Endothelial cell of umbilical vein (primary cell): ENCODE data around the gene NEAT1. TPM values are rescaled to one million over a fixed set of nuclear protein-coding genes. Genes with fewer than 3 reads are reported as not detected.

ENCODE experiments used
- BruUV-seq: library from RNA; stranded (reverse); fragments of 400-500 nt; replicated peaks from 2 replicates; lab custom pipeline; 2021; lab: Mats Ljungman, UMichigan
- CTCF ChIA-PET: fragments of 300-600, 350-600 bp; sonication (Branson Sonifier 250); formaldehyde crosslinking; loops from one replicate; lab custom pipeline; 2021; ENCODE audit warnings: antibody characterized with exemption, inconsistent platforms; lab: Charles Lee
- POLR2A ChIA-PET: fragments of 300-600, 350-600 bp; sonication (Branson Sonifier 250); formaldehyde crosslinking; loops from one replicate; lab custom pipeline; 2021; ENCODE audit warnings: antibody characterized with exemption, inconsistent platforms; lab: Charles Lee
- DNase-seq: peaks from one replicate; pipeline ENCODE4 v3.0.0-alpha.2; 2011; ENCODE audit warnings: low read depth, low spot score
- FAIRE-seq: peaks from 2 replicates; lab custom pipeline; 2011; peaks lifted over from hg19 to GRCh38; lab: Jason Lieb, UNC
- H2AFZ ChIP-seq: 2 replicates; pipeline ENCODE4 v1.6.0; 2012; ENCODE audit warnings: low read depth, low read length, control low read depth, inconsistent platforms
- H3K27ac ChIP-seq: 2 replicates; pipeline ENCODE4 v1.5.1; 2011; ENCODE audit warnings: low read depth, mild to moderate bottlenecking, control low read depth, low read length, moderate library complexity; ENCODE audit not compliant: insufficient read depth
- H3K27me3 ChIP-seq, 2 experiments: 2 replicates each; pipeline versions ENCODE4 v1.6.0 to v1.6.1; 2011; ENCODE audit warnings: low read length in 2 of 2, mixed read lengths in 1 of 2; ENCODE audit not compliant: control insufficient read depth in 2 of 2, insufficient read depth in 2 of 2
- H3K36me3 ChIP-seq, 2 experiments: 2 replicates in 1 of 2; 3 replicates in 1 of 2; pipeline ENCODE4 v1.5.1; 2011; ENCODE audit warnings: low read length in 2 of 2, mild to moderate bottlenecking in 1 of 2, moderate library complexity in 1 of 2; ENCODE audit not compliant: control insufficient read depth in 2 of 2, insufficient read depth in 2 of 2; ENCODE audit errors: extremely low read depth in 1 of 2
- H3K4me1 ChIP-seq: 3 replicates; pipeline ENCODE4 v1.5.1; 2011; ENCODE audit warnings: mild to moderate bottlenecking, low read length; ENCODE audit not compliant: control insufficient read depth, insufficient read depth; ENCODE audit errors: extremely low read depth
- H3K4me2 ChIP-seq: 2 replicates; pipeline ENCODE4 v1.6.1; 2011; ENCODE audit warnings: low read length, control low read depth, mixed read lengths; ENCODE audit not compliant: insufficient read depth
- H3K4me3 ChIP-seq, 3 experiments: fragments of 200-600 bp in 1 of 3; sonication (generic), shearing (Covaris generic) in 1 of 3; replicated peaks in 1 of 3; 2 replicates each; pipeline ENCODE4 v1.5.1; 2011 to 2016; ENCODE audit warnings: control low read depth in 3 of 3, low read length in 3 of 3, mild to moderate bottlenecking in 2 of 3, inconsistent platforms in 1 of 3, low read depth in 1 of 3, moderate library complexity in 1 of 3; ENCODE audit not compliant: insufficient read depth in 1 of 3
- H3K79me2 ChIP-seq: 2 replicates; pipeline ENCODE4 v1.6.0; 2012; ENCODE audit warnings: low read length, inconsistent platforms; ENCODE audit not compliant: control insufficient read depth, insufficient read depth
- H3K9ac ChIP-seq: replicated peaks from 2 replicates; pipeline ENCODE3; 2011; ENCODE audit warnings: low read length, control low read depth; ENCODE audit not compliant: insufficient read depth; ENCODE audit errors: extremely low read depth
- H3K9me1 ChIP-seq: replicated peaks from 3 replicates; pipeline ENCODE4 v1.6.0; 2011; ENCODE audit warnings: mild to moderate bottlenecking, low read length; ENCODE audit not compliant: control insufficient read depth, insufficient read depth; ENCODE audit errors: extremely low read depth
- H3K9me3 ChIP-seq: replicated peaks from 2 replicates; pipeline ENCODE4 v1.5.1; 2012; ENCODE audit warnings: low read length, inconsistent platforms; ENCODE audit not compliant: control insufficient read depth, insufficient read depth
- H4K20me1 ChIP-seq: replicated peaks from 2 replicates; pipeline ENCODE3; 2011; ENCODE audit warnings: mild to moderate bottlenecking, low read length; ENCODE audit not compliant: control insufficient read depth, insufficient read depth; ENCODE audit errors: extremely low read depth
- EZH2 ChIP-seq: IDR thresholded peaks from 2 replicates; pipeline ENCODE4 v1.6.1; 2012; ENCODE audit warnings: borderline replicate concordance, low read depth, mild to moderate bottlenecking, moderate library complexity, low read length, inconsistent platforms; ENCODE audit not compliant: severe bottlenecking
- FOS ChIP-seq: IDR thresholded peaks from 2 replicates; pipeline ENCODE4 v1.6.1; 2011; ENCODE audit warnings: mild to moderate bottlenecking, low read length, moderate library complexity, borderline replicate concordance; ENCODE audit not compliant: insufficient read depth
- GATA2 ChIP-seq: IDR thresholded peaks from 2 replicates; pipeline ENCODE4 v1.7.0; 2011; ENCODE audit warnings: low read depth, mild to moderate bottlenecking, moderate library complexity, mixed read lengths, low read length; ENCODE audit not compliant: insufficient read length, insufficient read depth
- JUN ChIP-seq: IDR thresholded peaks from 2 replicates; pipeline ENCODE4 v1.6.1; 2011; ENCODE audit warnings: borderline replicate concordance, low read depth; ENCODE audit not compliant: insufficient read length, insufficient read depth
- MYC ChIP-seq: IDR thresholded peaks from one replicate; pipeline ENCODE4 v1.6.1; 2011; ENCODE audit warnings: mild to moderate bottlenecking, low read depth, low read length
- POLR2A ChIP-seq: IDR thresholded peaks from 2 replicates; pipeline ENCODE4 v1.6.1; 2012; ENCODE audit warnings: low read depth, mild to moderate bottlenecking, control low read depth, low read length
- POLR2AphosphoS5 ChIP-seq: IDR thresholded peaks from 2 replicates; pipeline ENCODE4 v1.6.1; 2012; ENCODE audit warnings: low read depth, mild to moderate bottlenecking, control low read depth, low read length, moderate library complexity; ENCODE audit not compliant: insufficient read depth
- dilution Hi-C: fragments of 300-500 bp; cut with MboI; formaldehyde crosslinking; loops from one replicate; pipeline ENCODE4 v1.15.0; 2019; ENCODE audit warnings: low sequenced_read_pairs; ENCODE audit not compliant: extremely low pct_ligation_motif_present
- intact Hi-C: fragments of 100-400 bp; cut with micrococcal nuclease; formaldehyde crosslinking; loops from one replicate; pipeline ENCODE4 v1.10.0; 2022
- polyA plus RNA-seq, 4 experiments: library from polyadenylated mRNA; depleted of rRNA in 3 of 4; stranded (reverse) in 3 of 4; unstranded in 1 of 4; fragments of >200 nt; gene quantifications; 2 replicates each; pipeline versions ENCODE4 v1.2.1 to v1.2.3, GENCODE V29; 2011 to 2012; ENCODE audit warnings: missing spikeins in 1 of 4
- total RNA-seq: library from RNA; stranded (reverse); gene quantifications from 2 replicates; pipeline ENCODE4 v1.2.3, GENCODE V29; 2021
- TF ChIP-seq, protein P1 (sequence below), 2 donors: IDR thresholded peaks; 1 replicate in 1 of 2; 2 replicates in 1 of 2; pipeline ENCODE4 v1.5.1; 2011; ENCODE audit warnings: low read length in 2 of 2, mild to moderate bottlenecking in 2 of 2, moderate library complexity in 2 of 2, control low read depth in 1 of 2, inconsistent platforms in 1 of 2, low read depth in 1 of 2; ENCODE audit not compliant: insufficient read depth in 1 of 2; ENCODE audit errors: extremely low read depth in 1 of 2

NEAT1 gene
- total and polyA plus RNA-seq, 2 donors (not counting 3 experiments of a cell fraction or from before 2014, with no cell fraction given) = 34.4 to 957 TPM

GRCh38 chr11:65410936-65411680 lies 11.5 kb upstream of the NEAT1 start:
- H4K20me1 ChIP-seq = no peaks in the 10 kb centered on the region
- no peak overlapping the region for H3K9ac ChIP-seq
- H3K9me1 ChIP-seq = no peaks in the 10 kb centered on the region
- H2AFZ ChIP-seq = no peak overlapping the region
- H3K27me3 ChIP-seq = no peaks in the 10 kb centered on the region
- CTCF ChIA-PET = interaction anchor here (1.0 kb wide), 1 partner anchor 100 kb away, joined by 4 read pairs; no protein-coding TSS in a partner anchor
- DNase-seq (no peak), FAIRE-seq (no peak)
- H3K4me1 ChIP-seq = peaks cover 2% of the 10 kb centered on the region
- POLR2A ChIA-PET = no interaction called here
- H3K79me2 ChIP-seq = no peaks in the 10 kb centered on the region
- peaks cover 6 to 31% of the 10 kb centered on the region in 2 experiments for H3K36me3 ChIP-seq
- H3K27ac ChIP-seq = no peak overlapping the region
- TF ChIP-seq POLR2AphosphoS5 = no peak
- TF ChIP-seq MYC = no peak
- TF ChIP-seq JUN = no peak
- no peak for TF ChIP-seq POLR2A
- no peak for TF ChIP-seq GATA2
- TF ChIP-seq, protein P1, sequence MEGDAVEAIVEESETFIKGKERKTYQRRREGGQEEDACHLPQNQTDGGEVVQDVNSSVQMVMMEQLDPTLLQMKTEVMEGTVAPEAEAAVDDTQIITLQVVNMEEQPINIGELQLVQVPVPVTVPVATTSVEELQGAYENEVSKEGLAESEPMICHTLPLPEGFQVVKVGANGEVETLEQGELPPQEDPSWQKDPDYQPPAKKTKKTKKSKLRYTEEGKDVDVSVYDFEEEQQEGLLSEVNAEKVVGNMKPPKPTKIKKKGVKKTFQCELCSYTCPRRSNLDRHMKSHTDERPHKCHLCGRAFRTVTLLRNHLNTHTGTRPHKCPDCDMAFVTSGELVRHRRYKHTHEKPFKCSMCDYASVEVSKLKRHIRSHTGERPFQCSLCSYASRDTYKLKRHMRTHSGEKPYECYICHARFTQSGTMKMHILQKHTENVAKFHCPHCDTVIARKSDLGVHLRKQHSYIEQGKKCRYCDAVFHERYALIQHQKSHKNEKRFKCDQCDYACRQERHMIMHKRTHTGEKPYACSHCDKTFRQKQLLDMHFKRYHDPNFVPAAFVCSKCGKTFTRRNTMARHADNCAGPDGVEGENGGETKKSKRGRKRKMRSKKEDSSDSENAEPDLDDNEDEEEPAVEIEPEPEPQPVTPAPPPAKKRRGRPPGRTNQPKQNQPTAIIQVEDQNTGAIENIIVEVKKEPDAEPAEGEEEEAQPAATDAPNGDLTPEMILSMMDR (IDR thresholded peaks at IDR 0.05; ENCODE audit: extremely low read depth in 1 of 2, insufficient read depth in 1 of 2, low read depth in 1 of 2, low read length in 2 of 2) = no peak
- no peak for TF ChIP-seq FOS
- no peak for TF ChIP-seq EZH2
- dilution Hi-C loops = no loop called here
- H3K4me3 ChIP-seq = no peak overlapping the region
- BruUV-seq = no TSS peak
- H3K9me3 ChIP-seq = no peaks in the 10 kb centered on the region
- H3K4me2 ChIP-seq = no peak overlapping the region
- intact Hi-C loops = loop anchor here (10.0 kb wide), 1 partner anchor 46 kb away; no protein-coding TSS in a partner anchor
